ENCODE measurements around the gene SYNGR1.

GRCh38 chr22:39308614-39309363 is 41.0 kb upstream of the SYNGR1 start:
- TF ChIP-seq, protein P1, sequence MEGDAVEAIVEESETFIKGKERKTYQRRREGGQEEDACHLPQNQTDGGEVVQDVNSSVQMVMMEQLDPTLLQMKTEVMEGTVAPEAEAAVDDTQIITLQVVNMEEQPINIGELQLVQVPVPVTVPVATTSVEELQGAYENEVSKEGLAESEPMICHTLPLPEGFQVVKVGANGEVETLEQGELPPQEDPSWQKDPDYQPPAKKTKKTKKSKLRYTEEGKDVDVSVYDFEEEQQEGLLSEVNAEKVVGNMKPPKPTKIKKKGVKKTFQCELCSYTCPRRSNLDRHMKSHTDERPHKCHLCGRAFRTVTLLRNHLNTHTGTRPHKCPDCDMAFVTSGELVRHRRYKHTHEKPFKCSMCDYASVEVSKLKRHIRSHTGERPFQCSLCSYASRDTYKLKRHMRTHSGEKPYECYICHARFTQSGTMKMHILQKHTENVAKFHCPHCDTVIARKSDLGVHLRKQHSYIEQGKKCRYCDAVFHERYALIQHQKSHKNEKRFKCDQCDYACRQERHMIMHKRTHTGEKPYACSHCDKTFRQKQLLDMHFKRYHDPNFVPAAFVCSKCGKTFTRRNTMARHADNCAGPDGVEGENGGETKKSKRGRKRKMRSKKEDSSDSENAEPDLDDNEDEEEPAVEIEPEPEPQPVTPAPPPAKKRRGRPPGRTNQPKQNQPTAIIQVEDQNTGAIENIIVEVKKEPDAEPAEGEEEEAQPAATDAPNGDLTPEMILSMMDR (conservative IDR thresholded peaks at IDR 0.05): no peak
- TF ChIP-seq ZFX (IDR thresholded peaks at IDR 0.05): no peak

All from C4-2B (cell line).